Measurements from ENCODE around the gene KCNMA1. TPM values are rescaled to one million over a fixed set of nuclear protein-coding genes. Genes with fewer than 3 reads are reported as not detected.
A peak's percentile ranks its signal among the peaks of the same experiment; 100 is the strongest.

KCNMA1 gene
- total and polyA plus RNA-seq, 10 of the 15 experiments (the other 5 are each of a cell fraction or from before 2014, with no cell fraction given), result 8.5 to 77.0 (median 21.3) TPM

DNA sequence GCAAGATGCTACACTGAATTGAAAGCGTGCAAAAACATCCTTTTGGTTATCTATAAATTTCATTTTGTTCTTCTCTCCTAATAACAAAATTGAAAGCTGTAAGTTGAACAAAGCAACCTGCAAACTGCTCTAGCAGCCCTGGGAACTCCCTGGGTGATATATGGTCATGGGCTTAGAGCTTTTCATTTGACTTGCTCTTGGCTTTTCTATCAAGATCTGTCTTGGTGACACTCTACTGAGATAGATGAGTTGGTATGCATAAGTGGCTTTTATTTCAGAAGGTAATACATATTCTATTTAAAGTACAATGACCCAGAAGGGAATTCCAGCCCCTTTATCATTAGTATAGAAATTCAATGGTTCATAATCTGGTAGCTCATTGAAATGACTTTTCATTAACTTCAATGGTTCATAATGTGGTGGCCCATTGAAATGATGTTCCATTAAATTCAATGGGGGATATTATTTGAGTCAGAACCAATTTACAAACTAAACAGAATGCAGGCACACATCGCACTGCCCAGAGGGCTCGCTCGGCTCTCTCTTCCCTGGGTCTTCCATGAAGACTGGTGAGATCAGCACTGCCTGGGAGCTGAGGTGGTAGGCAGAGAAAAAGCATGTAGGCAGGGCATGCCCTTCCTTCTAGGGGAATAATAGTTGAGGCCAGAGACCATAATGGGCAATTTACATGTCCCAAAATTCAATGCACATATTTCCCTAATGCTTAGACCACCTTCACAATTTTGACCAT, 10.1 kb upstream of the KCNMA1 start:
- no peak overlapping the region for H2AFZ ChIP-seq (ENCODE audit: control insufficient read depth, low read depth, low read length)
- H3K4me3 ChIP-seq, result no peak overlapping the region
- CTCF ChIA-PET, result interaction anchor here (0.5 to 21.5 kb wide), 22 partner anchors 9 to 480 kb away, joined by 3 to 532 read pairs (median 4); no protein-coding TSS in a partner anchor
- H3K4me2 ChIP-seq (ENCODE audit: control insufficient read depth, insufficient read depth), result no peak overlapping the region
- H3K4me1 ChIP-seq (ENCODE audit: control insufficient read depth, insufficient read depth, low read length), result peaks cover 24% of the 10 kb centered on the region
- peak; percentile 17 for TF ChIP-seq MEF2B (IDR thresholded peaks at IDR 0.05; ENCODE audit: partially characterized antibody, poor library complexity, severe bottlenecking)
- 0 out of 2 replicates have a peak, but pooled peaks have one; percentile 18 for TF ChIP-seq MEF2A (IDR thresholded peaks at IDR 0.05; ENCODE audit: insufficient read depth, low read depth, low read length)
- 0 out of 2 replicates have a peak, but pooled peaks have one; percentile 20 for TF ChIP-seq JUNB (IDR thresholded peaks at IDR 0.05)
- no peak for TF ChIP-seq NFIC (IDR thresholded peaks at IDR 0.05; ENCODE audit: low read depth, low read length)
- TF ChIP-seq, protein P1, sequence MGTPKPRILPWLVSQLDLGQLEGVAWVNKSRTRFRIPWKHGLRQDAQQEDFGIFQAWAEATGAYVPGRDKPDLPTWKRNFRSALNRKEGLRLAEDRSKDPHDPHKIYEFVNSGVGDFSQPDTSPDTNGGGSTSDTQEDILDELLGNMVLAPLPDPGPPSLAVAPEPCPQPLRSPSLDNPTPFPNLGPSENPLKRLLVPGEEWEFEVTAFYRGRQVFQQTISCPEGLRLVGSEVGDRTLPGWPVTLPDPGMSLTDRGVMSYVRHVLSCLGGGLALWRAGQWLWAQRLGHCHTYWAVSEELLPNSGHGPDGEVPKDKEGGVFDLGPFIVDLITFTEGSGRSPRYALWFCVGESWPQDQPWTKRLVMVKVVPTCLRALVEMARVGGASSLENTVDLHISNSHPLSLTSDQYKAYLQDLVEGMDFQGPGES (IDR thresholded peaks at IDR 0.05), result no peak
- in situ Hi-C loops (cut with MboI) (no loop called here), intact Hi-C loops (cut with micrococcal nuclease; ENCODE audit: unreplicated experiment) (loop anchor here (2.0 kb wide), 1 partner anchor 35 kb away; no protein-coding TSS in a partner anchor)
- H3K27ac ChIP-seq (ENCODE audit: control insufficient read depth, insufficient read depth), result no peak overlapping the region
- ATAC-seq (peak; percentile 54), FAIRE-seq (no peak), DNase-seq (ENCODE audit: low read depth, low spot score) (no peak)
- RAD21 ChIA-PET (ENCODE audit: unreplicated experiment), result interaction anchor here (0.7 to 16.4 kb wide), 13 partner anchors 9 to 483 kb away, joined by 3 to 290 read pairs (median 6); no protein-coding TSS in a partner anchor
- POLR2A ChIA-PET, result interaction anchor here (0.6 to 1.8 kb wide), 5 partner anchors 12 to 1434 kb away, joined by 3 to 6 read pairs (median 4); no protein-coding TSS in a partner anchor
- H3K36me3 ChIP-seq (ENCODE audit: control insufficient read depth in 2 of 2, insufficient read depth in 2 of 2, low read length in 1 of 2), result no peaks in the 10 kb centered on the region
- no peaks in the 10 kb centered on the region for H3K27me3 ChIP-seq (replicated peaks in 1 of 2; ENCODE audit: control insufficient read depth in 2 of 2, insufficient read depth in 2 of 2, low read length in 1 of 2)
- BruUV-seq (replicated peaks), result no TSS peak
- H3K9ac ChIP-seq (ENCODE audit: control insufficient read depth, insufficient read depth, low read length), result no peak overlapping the region
- SMC1A ChIA-PET (ENCODE audit: uncharacterized antibody, unreplicated experiment), result interaction anchor here (0.6 to 13.9 kb wide), 21 partner anchors 8 to 483 kb away, joined by 3 to 291 read pairs (median 4); no protein-coding TSS in a partner anchor
- 71% methylated on average over 4 of the region's 4 CpGs for WGBS (ENCODE audit: insufficient coverage, insufficient replicate concordance, low lambda C conversion rate, missing lambda C conversion rate)
- H4K20me1 ChIP-seq (ENCODE audit: control insufficient read depth, insufficient read depth), result no peaks in the 10 kb centered on the region
- H3K79me2 ChIP-seq (ENCODE audit: control insufficient read depth, insufficient read depth, low read length), result no peaks in the 10 kb centered on the region
- no peaks in the 10 kb centered on the region; the same call in 1 of the 3 replicates for H3K9me3 ChIP-seq (replicated peaks; ENCODE audit: control insufficient read depth, insufficient read depth, low read length)
